K562 (cell line): ENCODE results near the gene ACYP2. TPM values are rescaled to one million over a fixed set of nuclear protein-coding genes. Genes with fewer than 3 reads are reported as not detected.

Experiments used
- ATAC-seq: fragments of 200-7000 bp; cut with Tn5 transposase; 3 replicates; pipeline ENCODE4 v1.9.1; 2020; ENCODE audit warnings: moderate library complexity
- BruUV-seq: library from RNA; stranded (reverse); fragments of 400-500 nt; replicated peaks from 2 replicates; lab custom pipeline; 2021; lab: Mats Ljungman, UMichigan
- CTCF ChIA-PET: fragments of 300-600 bp; formaldehyde crosslinking; extraction: SDS; loops from one replicate; lab custom pipeline; 2021; ENCODE audit warnings: low intra/inter-chr PET ratio; lab: Yijun Ruan, JAX
- POLR2A ChIA-PET: fragments of 300-600, 350-650 bp; sonication (Branson Sonifier 250); formaldehyde crosslinking; extraction: SDS; loops from one replicate; lab custom pipeline; 2021; ENCODE audit warnings: antibody characterized with exemption, inconsistent platforms; lab: Yijun Ruan, JAX
- DNase-seq, 4 experiments: peaks; one replicate each; pipeline versions ENCODE4 v3.0.0 to v3.0.0-alpha.2; 2011 to 2018; ENCODE audit warnings: low spot score in 3 of 4, mixed read lengths in 3 of 4; ENCODE audit errors: extremely low read depth in 1 of 4
- FAIRE-seq: peaks from 2 replicates; lab custom pipeline; 2011; peaks lifted over from hg19 to GRCh38; lab: Jason Lieb, UNC
- H2AFZ ChIP-seq: 2 replicates; pipeline ENCODE4 v1.6.0; 2011; ENCODE audit warnings: low read depth, low read length, control low read depth, inconsistent platforms
- H3K27ac ChIP-seq: fragments of 200-600 bp; 3 replicates; pipeline ENCODE4 v1.8.0; 2011; ENCODE audit warnings: low read depth, mild to moderate bottlenecking, control low read depth, inconsistent platforms, low read length, moderate library complexity, mixed read lengths; ENCODE audit errors: extremely low read depth
- H3K27me3 ChIP-seq, 2 experiments: fragments of 300-600 bp in 1 of 2; 2 replicates in 1 of 2; 3 replicates in 1 of 2; pipeline versions ENCODE4 v1.6.0 to v1.8.0; 2011; ENCODE audit warnings: inconsistent platforms in 2 of 2, low read length in 2 of 2, mild to moderate bottlenecking in 1 of 2, mixed read lengths in 1 of 2, moderate library complexity in 1 of 2; ENCODE audit not compliant: control insufficient read depth in 2 of 2, insufficient read depth in 2 of 2
- H3K36me3 ChIP-seq: fragments of 300-600 bp; 3 replicates; pipeline ENCODE4 v1.8.0; 2011; ENCODE audit warnings: mild to moderate bottlenecking, low read length, inconsistent platforms; ENCODE audit not compliant: control insufficient read depth, insufficient read depth
- H3K4me1 ChIP-seq, 2 experiments: fragments of 200-600 bp in 1 of 2; replicated peaks in 1 of 2; 2 replicates in 1 of 2; 3 replicates in 1 of 2; pipeline versions ENCODE4 v1.5.1 to v1.8.0; 2011; ENCODE audit warnings: inconsistent platforms in 2 of 2, low read length in 2 of 2, mild to moderate bottlenecking in 1 of 2, mixed read lengths in 1 of 2, moderate library complexity in 1 of 2; ENCODE audit not compliant: control insufficient read depth in 2 of 2, insufficient read depth in 2 of 2
- H3K4me2 ChIP-seq: 2 replicates; pipeline ENCODE4 v1.6.1; 2011; ENCODE audit warnings: low read length, control low read depth, inconsistent platforms, mixed read lengths; ENCODE audit not compliant: insufficient read depth
- H3K4me3 ChIP-seq: fragments of 200-600 bp; sonication (generic), shearing (Covaris generic); 2 replicates; pipeline ENCODE4 v1.5.1; 2016; ENCODE audit warnings: control low read depth, inconsistent platforms
- H3K79me2 ChIP-seq: fragments of 200-600 bp; 3 replicates; pipeline ENCODE4 v1.8.0; 2011; ENCODE audit warnings: low read length, inconsistent platforms; ENCODE audit not compliant: control insufficient read depth, insufficient read depth
- H3K9ac ChIP-seq, 2 experiments: 2 replicates each; pipeline versions ENCODE4 v1.6.0 to v1.6.1; 2011; ENCODE audit warnings: low read depth in 2 of 2, low read length in 2 of 2, control low read depth in 1 of 2, inconsistent platforms in 1 of 2, mild to moderate bottlenecking in 1 of 2, mixed read lengths in 1 of 2; ENCODE audit not compliant: insufficient read depth in 1 of 2
- H3K9me1 ChIP-seq: one replicate; pipeline ENCODE4 v1.6.0; 2011; ENCODE audit warnings: inconsistent platforms, mild to moderate bottlenecking, low read length, moderate library complexity; ENCODE audit not compliant: control insufficient read depth, insufficient read depth
- H3K9me3 ChIP-seq: replicated peaks from 2 replicates; pipeline ENCODE4 v1.5.1; 2011; ENCODE audit warnings: low read depth, low read length, inconsistent platforms; ENCODE audit not compliant: control insufficient read depth, insufficient read depth
- H4K20me1 ChIP-seq: replicated peaks from 2 replicates; pipeline ENCODE4 v1.6.1; 2011; ENCODE audit warnings: low read length, inconsistent platforms, mixed read lengths; ENCODE audit not compliant: control insufficient read depth, insufficient read depth
- BCOR ChIP-seq: fragments of 450-650 bp; IDR thresholded peaks from 2 replicates; pipeline ENCODE4 v1.6.1; 2016
- CAMTA2 ChIP-seq: fragments of 250-450 bp; sonication (Bioruptor Pico); conservative IDR thresholded peaks from 2 replicates; pipeline ENCODE4 v1.5.1; 2022
- CREM ChIP-seq: IDR thresholded peaks from 2 replicates; pipeline ENCODE4 v1.6.1; 2014; ENCODE audit warnings: antibody characterized with exemption, low read depth
- ESRRA ChIP-seq: fragments of 450-650 bp; IDR thresholded peaks from 2 replicates; pipeline ENCODE4 v1.6.1; 2014; ENCODE audit warnings: low read depth, mild to moderate bottlenecking, moderate library complexity, borderline replicate concordance
- FOS ChIP-seq: IDR thresholded peaks from 3 replicates; pipeline ENCODE4 v1.6.1; 2011; ENCODE audit not compliant: insufficient read length; ENCODE audit errors: extremely low read depth
- MCM7 ChIP-seq, 2 experiments: fragments of 450-650 bp; IDR thresholded peaks; 2 replicates each; pipeline ENCODE4 v1.6.1; 2016 to 2018
- NELFE ChIP-seq: IDR thresholded peaks from 2 replicates; pipeline ENCODE4 v1.6.1; 2011; ENCODE audit warnings: mild to moderate bottlenecking; ENCODE audit not compliant: insufficient read depth, insufficient read length
- NFIC ChIP-seq: fragments of 450-650 bp; IDR thresholded peaks from 2 replicates; pipeline ENCODE4 v1.6.1; 2017; ENCODE audit warnings: mild to moderate bottlenecking, inconsistent platforms
- RBM25 ChIP-seq: fragments of 200-400 bp; formaldehyde crosslinking; IDR thresholded peaks from 2 replicates; pipeline ENCODE4 v1.6.1; 2018; ENCODE audit warnings: low read length, low read depth, moderate library complexity; ENCODE audit not compliant: severe bottlenecking
- SIN3A ChIP-seq, 2 experiments: fragments of 150-350 bp in 1 of 2; IDR thresholded peaks; 2 replicates each; pipeline ENCODE4 v1.6.1; 2011 to 2016; ENCODE audit warnings: borderline replicate concordance in 2 of 2, low read depth in 2 of 2, low read length in 2 of 2, mild to moderate bottlenecking in 2 of 2, moderate library complexity in 2 of 2; ENCODE audit not compliant: control insufficient read depth in 1 of 2
- SIRT6 ChIP-seq: IDR thresholded peaks from one replicate; pipeline ENCODE4 v1.6.1; 2012; ENCODE audit warnings: low read depth, mild to moderate bottlenecking, control low read depth, inconsistent platforms, low read length, moderate library complexity
- SMAD2 ChIP-seq: fragments of 150-350 bp; IDR thresholded peaks from 2 replicates; pipeline ENCODE4 v1.6.1; 2014; ENCODE audit warnings: low read depth, mild to moderate bottlenecking, low read length
- SMARCA4 ChIP-seq: fragments of 450-650 bp; IDR thresholded peaks from 2 replicates; pipeline ENCODE4 v1.6.1; 2016
- SP2 ChIP-seq: IDR thresholded peaks from 2 replicates; pipeline ENCODE4 v1.6.1; 2011; ENCODE audit warnings: mild to moderate bottlenecking, low read depth, low read length, moderate library complexity; ENCODE audit not compliant: poor library complexity, severe bottlenecking; ENCODE audit errors: extremely low read depth
- TGIF2 ChIP-seq: sonication (generic); formaldehyde crosslinking; IDR thresholded peaks from 2 replicates; pipeline ENCODE4 v1.8.1; 2022; ENCODE audit warnings: mild to moderate bottlenecking, missing genetic modification reagents, moderate library complexity
- WHSC1 ChIP-seq: IDR thresholded peaks from one replicate; pipeline ENCODE4 v1.6.1; 2012; ENCODE audit warnings: low read length, control low read depth, inconsistent platforms
- ZFP36 ChIP-seq: fragments of 150-350 bp; IDR thresholded peaks from 2 replicates; pipeline ENCODE4 v1.6.1; 2018; ENCODE audit warnings: low read length, low read depth; ENCODE audit not compliant: partially characterized antibody
- ZNF3 ChIP-seq: fragments of 250-450 bp; sonication (Bioruptor Pico); IDR thresholded peaks from 2 replicates; pipeline ENCODE4 v1.5.0; 2021; ENCODE audit warnings: mild to moderate bottlenecking, moderate library complexity
- ZNF507 ChIP-seq: conservative IDR thresholded peaks from 2 replicates; pipeline ENCODE4 v1.6.1; 2017; ENCODE audit warnings: missing genetic modification characterization, missing compliant biosample characterization
- WGBS: fragments of 100-300 bp; shearing (Covaris generic); methylation state at CpG from one replicate; pipeline ENCODE4 v1.1.6; 2016; ENCODE audit warnings: low coverage, mixed read lengths; ENCODE audit not compliant: insufficient coverage; ENCODE audit errors: missing lambda C conversion rate; 5-methylcytosine and 5-hydroxymethylcytosine counted together
- in situ Hi-C: fragments of 300-500 bp; cut with MboI; formaldehyde crosslinking; loops from 4 replicates; pipeline ENCODE4 v1.15.0; 2018; ENCODE audit warnings: inconsistent platforms, mixed read lengths
- intact Hi-C: fragments of 100-400 bp; cut with micrococcal nuclease; formaldehyde crosslinking; loops from 2 replicates; pipeline ENCODE4 v1.14.2; 2022
- polyA plus RNA-seq, 8 experiments: library from polyadenylated mRNA; depleted of rRNA in 4 of 8; stranded (reverse) in 5 of 8; unstranded in 3 of 8; fragments of >200 nt; fragmentation: Nextera tagmentation in 2 of 8; fragmentation: Illumina TruSeq in 1 of 8; extraction: Ambion mirVana in 2 of 8; extraction: Trizol in 1 of 8; gene quantifications; 2 replicates each; pipeline versions ENCODE4 v1.2.1 to v1.2.3, GENCODE V29; 2011 to 2014; ENCODE audit warnings: inconsistent platforms in 1 of 8, missing spikeins in 1 of 8
- total RNA-seq, 7 experiments: library from RNA; depleted of rRNA in 6 of 7; stranded (reverse); fragments of >200 nt in 6 of 7; fragmentation: Illumina TruSeq in 2 of 7; extraction: Trizol in 2 of 7; gene quantifications; 2 replicates each; pipeline versions ENCODE4 v1.2.1 to v1.2.3, GENCODE V29; 2011 to 2021; ENCODE audit warnings: low replicate concordance in 1 of 7

Gene ACYP2
- total and polyA plus RNA-seq, 9 of the 15 experiments (the other 6 are each of a cell fraction or from before 2014, with no cell fraction given) = 1.0 to 4.1 (median 2.0) TPM

- BruUV-seq = no TSS peak
- ChIA-PET POLR2A (no interaction called here), CTCF (no interaction called here)
- no peak overlapping the region for H3K4me3 ChIP-seq
- H3K79me2 ChIP-seq = no peaks in the 10 kb centered on the region
- H3K4me2 ChIP-seq = no peak overlapping the region
- H3K27me3 ChIP-seq = no peaks in the 10 kb centered on the region
- H3K36me3 ChIP-seq = no peaks in the 10 kb centered on the region
- in situ Hi-C loops = no loop called here
- DNase-seq = no peak
- no peaks in the 10 kb centered on the region for H3K4me1 ChIP-seq
- FAIRE-seq = no peak
- H3K9ac ChIP-seq = no peak overlapping the region
- no peaks in the 10 kb centered on the region for H3K9me1 ChIP-seq
- TF ChIP-seq SMARCA4 (no peak), NFIC (no peak)
- TF ChIP-seq, all 486 proteins: peak for 0
- intact Hi-C loops = no loop called here
- Histone ChIP-seq H2AFZ (no peak overlapping the region), H3K9me3 (no peaks in the 10 kb centered on the region), H4K20me1 (no peaks in the 10 kb centered on the region), H3K27ac (no peak overlapping the region)
- ATAC-seq = no peak
- 5% methylated on average over 2 of the region's 2 CpGs for WGBS
Observed at GRCh38 chr2:54189539-54189938, 74.1 kb downstream of the ACYP2 start.

- Histone ChIP-seq H2AFZ (no peak overlapping the region), H3K9me3 (no peaks in the 10 kb centered on the region), H3K27me3 (no peaks in the 10 kb centered on the region), H3K4me2 (no peak overlapping the region), H3K9ac (no peak overlapping the region), H3K4me1 (no peaks in the 10 kb centered on the region), H3K4me3 (no peak overlapping the region), H3K27ac (no peak overlapping the region), H3K79me2 (no peaks in the 10 kb centered on the region), H3K36me3 (no peaks in the 10 kb centered on the region), H3K9me1 (no peaks in the 10 kb centered on the region), H4K20me1 (no peaks in the 10 kb centered on the region)
- DNase-seq = no peak
- POLR2A ChIA-PET = no interaction called here
- intact Hi-C loops = no loop called here
- no TSS peak for BruUV-seq
- in situ Hi-C loops = no loop called here
- TF ChIP-seq BCOR (0 out of 2 replicates have a peak, but pooled peaks have one; percentile 49), SIRT6 (no peak), MCM7 (IDR thresholded peaks at IDR 0.05) (no peak), SMAD2 (no peak), ZNF3 (CRISPR knock-in tag) (no peak), TGIF2 (CRISPR knock-in tag) (no peak), SP2 (no peak), SIN3A (IDR thresholded peaks at IDR 0.05; ENCODE audit: borderline replicate concordance in 2 of 2, control insufficient read depth in 1 of 2, low read depth in 2 of 2, low read length in 2 of 2) (no peak), ZFP36 (peak; percentile 35), WHSC1 (no peak), RBM25 (peak; percentile 92), ESRRA (0 out of 2 replicates have a peak, but pooled peaks have one; percentile 27), ZNF507 (tag) (no peak), CAMTA2 (no peak), FOS (no peak), NELFE (no peak), CREM (no peak)
- no peak for ATAC-seq
- CTCF ChIA-PET = no interaction called here
- no peak for FAIRE-seq
- 37% methylated on average over 2 of the region's 2 CpGs for WGBS
Observed at GRCh38 chr2:54191361-54192135, 76.1 kb downstream of the ACYP2 start.
